Calu3 (cell line): ENCODE results near the gene TAPT1. TPM values are rescaled to one million over a fixed set of nuclear protein-coding genes. Genes with fewer than 3 reads are reported as not detected.

Experiments used
- BruUV-seq: library from RNA; stranded (reverse); fragments of 400-500 nt; replicated peaks from 2 replicates; lab custom pipeline; 2021; lab: Mats Ljungman, UMichigan
- CTCF ChIA-PET: fragments of 300-600 bp; sonication (Branson Sonifier 250); formaldehyde crosslinking; loops from one replicate; lab custom pipeline; 2022; ENCODE audit warnings: antibody characterized with exemption; lab: Charles Lee
- DNase-seq: peaks from one replicate; pipeline ENCODE4 v3.0.0; 2022
- H3K27ac Mint-ChIP-seq: one replicate; pipeline ENCODE4 v1.8.0; 2022; ENCODE audit warnings: mixed read lengths; ENCODE audit not compliant: unreplicated experiment
- H3K27me3 Mint-ChIP-seq: one replicate; pipeline ENCODE4 v1.8.0; 2022; ENCODE audit warnings: mixed read lengths; ENCODE audit not compliant: unreplicated experiment
- H3K36me3 Mint-ChIP-seq: one replicate; pipeline ENCODE4 v1.8.0; 2022; ENCODE audit warnings: mild to moderate bottlenecking, moderate library complexity, mixed read lengths; ENCODE audit not compliant: insufficient read depth, unreplicated experiment
- H3K4me1 Mint-ChIP-seq: one replicate; pipeline ENCODE4 v1.8.0; 2022; ENCODE audit warnings: mild to moderate bottlenecking, low read depth, mixed read lengths; ENCODE audit not compliant: unreplicated experiment
- H3K4me3 Mint-ChIP-seq: one replicate; pipeline ENCODE4 v1.8.0; 2022; ENCODE audit warnings: mild to moderate bottlenecking, low read depth, moderate library complexity, mixed read lengths; ENCODE audit not compliant: unreplicated experiment
- H3K9me3 Mint-ChIP-seq: one replicate; pipeline ENCODE4 v1.8.0; 2022; ENCODE audit warnings: low read depth, mixed read lengths; ENCODE audit not compliant: unreplicated experiment
- CTCF ChIP-seq: fragments of 200-600 bp; IDR thresholded peaks from one replicate; pipeline ENCODE4 v1.8.0; 2022; ENCODE audit warnings: antibody characterized with exemption; ENCODE audit not compliant: unreplicated experiment
- intact Hi-C: fragments of 100-400 bp; cut with micrococcal nuclease; formaldehyde crosslinking; loops from one replicate; pipeline ENCODE4 v1.10.0; 2022; ENCODE audit not compliant: unreplicated experiment
- total RNA-seq: library from RNA; stranded (reverse); gene quantifications from 2 replicates; pipeline ENCODE4 v1.2.3, GENCODE V29; 2022

The TAPT1 gene
- total RNA-seq, 1 experiment from 2014 or later: 31.5 TPM

DNA sequence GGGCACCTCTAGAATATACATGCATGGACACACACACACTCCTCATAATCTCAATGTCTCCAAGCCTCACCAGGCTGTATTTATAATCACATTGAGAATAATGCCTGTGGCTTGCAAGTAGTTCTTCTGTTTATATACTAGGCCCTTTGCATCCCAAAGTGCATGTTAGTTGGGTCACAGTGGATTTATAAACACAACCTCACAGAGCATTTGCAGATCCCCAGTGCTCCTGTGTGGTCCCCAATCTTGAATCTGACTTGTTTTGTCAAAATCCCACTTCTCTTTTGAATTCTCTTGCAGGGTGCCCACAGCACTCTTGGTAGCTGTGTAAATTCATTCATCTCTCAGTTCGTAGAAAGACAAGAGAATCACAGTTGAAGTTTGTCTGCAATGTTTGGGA is 92.9 kb downstream of the TAPT1 start:
- no peaks in the 10 kb centered on the region for H3K27me3 Mint-ChIP-seq
- no peaks in the 10 kb centered on the region for H3K36me3 Mint-ChIP-seq
- H3K27ac Mint-ChIP-seq: no peak overlapping the region
- no TSS peak for BruUV-seq
- peaks cover 5% of the 10 kb centered on the region for H3K9me3 Mint-ChIP-seq
- no peak for DNase-seq
- TF ChIP-seq CTCF: no peak
- H3K4me3 Mint-ChIP-seq: no peak overlapping the region
- CTCF ChIA-PET: no interaction called here
- intact Hi-C loops: no loop called here
- H3K4me1 Mint-ChIP-seq: peaks cover 11% of the 10 kb centered on the region

- Mint-ChIP-seq H3K4me3 (no peak overlapping the region), H3K36me3 (no peaks in the 10 kb centered on the region), H3K9me3 (peaks cover 5% of the 10 kb centered on the region), H3K27ac (no peak overlapping the region), H3K4me1 (peaks cover 11% of the 10 kb centered on the region), H3K27me3 (no peaks in the 10 kb centered on the region)
- BruUV-seq: no TSS peak
- intact Hi-C loops: no loop called here
- DNase-seq: no peak
- TF ChIP-seq CTCF: no peak
- CTCF ChIA-PET: no interaction called here
Observed at GRCh38 chr4:16131293-16131692, 95.0 kb downstream of the TAPT1 start.

DNA sequence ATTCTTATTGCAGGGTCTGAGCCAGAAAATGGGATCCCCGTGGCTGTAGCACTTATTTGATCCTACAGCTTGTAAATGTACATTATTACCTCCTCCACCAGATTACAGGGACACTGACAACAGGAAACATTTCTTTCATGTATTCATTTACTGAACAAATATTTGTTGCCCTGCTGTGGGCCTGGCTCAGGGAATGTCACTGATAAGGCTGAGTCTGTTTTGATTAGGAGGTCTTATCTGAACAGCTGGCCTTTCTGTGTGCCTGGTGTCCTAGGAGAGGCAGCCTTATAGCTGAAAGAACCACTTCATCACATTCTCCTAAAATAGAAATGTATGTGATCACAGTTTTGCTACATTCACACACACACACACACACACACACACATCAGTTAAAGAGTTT is 96.9 kb downstream of the TAPT1 start:
- H3K9me3 Mint-ChIP-seq: peaks cover 2% of the 10 kb centered on the region
- H3K36me3 Mint-ChIP-seq: no peaks in the 10 kb centered on the region
- CTCF ChIA-PET: interaction anchor here (0.7 to 1.2 kb wide), 3 partner anchors 9 to 13 kb away, joined by 3 read pairs; no protein-coding TSS in a partner anchor
- TF ChIP-seq CTCF: no peak
- no peak overlapping the region for H3K27ac Mint-ChIP-seq
- H3K4me3 Mint-ChIP-seq: no peak overlapping the region
- peaks cover 11% of the 10 kb centered on the region for H3K4me1 Mint-ChIP-seq
- H3K27me3 Mint-ChIP-seq: no peaks in the 10 kb centered on the region
- intact Hi-C loops: no loop called here
- no peak for DNase-seq
- no TSS peak for BruUV-seq

GRCh38 chr4:16126714-16127113 is 99.6 kb downstream of the TAPT1 start:
- CTCF ChIA-PET: no interaction called here
- Mint-ChIP-seq H3K9me3 (no peaks in the 10 kb centered on the region), H3K4me3 (no peak overlapping the region), H3K36me3 (peaks cover 4% of the 10 kb centered on the region), H3K4me1 (peaks cover 20% of the 10 kb centered on the region), H3K27ac (no peak overlapping the region), H3K27me3 (no peaks in the 10 kb centered on the region)
- BruUV-seq: no TSS peak
- intact Hi-C loops: no loop called here
- no peak for TF ChIP-seq CTCF
- no peak for DNase-seq
